Measurements from ENCODE around the gene MYOM1. TPM values are rescaled to one million over a fixed set of nuclear protein-coding genes. Genes with fewer than 3 reads are reported as not detected.
"Not testable (repeated sequence)": the region's sequence is repeated elsewhere in the genome, so short reads cannot be mapped to it uniquely, and the experiment has no call there.

MYOM1 gene
- total RNA-seq, 1 donor from 2014 or later = 878 TPM

DNA sequence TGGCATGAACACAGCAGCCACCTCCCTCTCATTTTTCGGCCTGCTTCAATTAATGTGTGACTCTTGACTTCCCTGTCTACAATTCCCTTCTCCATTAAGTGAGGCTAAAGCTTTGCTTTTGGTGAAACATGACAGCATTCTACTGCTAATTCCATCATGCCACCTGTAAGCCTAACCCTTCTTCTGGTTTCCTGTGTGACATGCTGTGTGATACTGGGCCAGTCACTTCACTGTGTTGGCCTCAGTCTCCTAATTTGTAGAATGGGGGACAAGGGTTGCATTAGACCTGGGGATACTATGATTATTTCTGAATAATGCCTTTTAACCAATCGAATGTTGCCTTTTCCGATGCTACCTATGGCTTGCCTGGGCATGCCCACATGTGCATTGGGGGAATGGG lies 146.4 kb downstream of the MYOM1 start:
- intact Hi-C loops (cut with DNase I); DNase-seq (ENCODE audit: low spot score): not testable (repeated sequence)

DNA sequence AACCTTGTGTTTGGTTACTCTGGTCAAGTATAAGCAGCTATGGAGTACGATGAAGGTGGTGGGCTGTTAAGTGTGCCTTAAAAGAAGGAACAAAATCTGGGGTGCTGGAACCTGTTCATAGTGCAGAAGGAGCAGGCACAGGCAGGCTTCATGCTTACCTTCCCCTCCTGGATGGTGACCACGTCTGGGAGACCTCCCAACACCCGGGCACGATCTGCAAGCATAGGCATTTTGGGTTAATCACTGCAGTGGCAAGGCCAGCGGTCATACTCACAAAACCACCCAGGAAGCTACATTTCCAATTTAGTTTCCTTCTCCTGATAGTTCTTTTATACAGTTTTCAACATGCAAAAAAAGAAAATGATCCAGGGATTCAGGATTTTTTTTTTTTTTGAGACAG lies 148.1 kb downstream of the MYOM1 start:
- intact Hi-C loops (cut with DNase I) = no loop called here

DNA sequence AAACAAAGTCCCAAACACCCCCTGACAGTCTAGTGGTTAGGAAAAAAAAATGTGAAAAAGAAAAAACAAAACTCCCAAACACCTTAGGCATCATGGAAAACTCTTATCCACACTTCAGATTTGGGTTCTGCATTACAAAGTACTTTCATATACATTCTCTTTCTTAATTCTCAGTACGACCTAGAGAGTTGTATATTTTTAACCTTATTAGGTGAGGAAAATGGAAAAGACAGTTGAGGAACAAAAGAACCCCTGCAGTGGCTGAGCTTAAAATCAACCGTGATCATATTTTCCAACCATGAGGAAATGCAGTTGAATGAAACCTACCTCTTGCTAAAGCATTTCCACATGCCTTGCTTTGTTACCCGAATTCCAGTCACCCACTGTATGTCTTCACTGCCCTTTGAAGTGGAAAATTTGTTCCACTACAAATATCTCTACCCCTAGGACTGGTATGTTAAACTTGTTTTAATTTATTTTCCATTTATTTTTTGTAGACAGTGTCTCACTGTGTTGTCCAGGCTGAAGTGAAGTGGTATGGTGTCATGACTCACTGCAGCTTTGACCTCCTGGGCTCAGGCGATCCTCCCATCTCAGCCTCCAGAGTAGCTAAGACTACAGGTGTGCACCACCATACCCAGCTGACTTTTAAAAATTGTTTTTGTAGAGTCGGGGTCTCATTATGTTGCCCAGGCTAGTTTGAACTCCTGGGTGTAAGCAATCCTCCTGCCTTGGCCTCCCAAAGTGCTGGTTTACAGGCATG lies 149.9 kb downstream of the MYOM1 start:
- DNase-seq (ENCODE audit: low spot score) = no peak
- intact Hi-C loops (cut with DNase I) = no loop called here

More for the DNA sequence above, 148.1 kb downstream of the MYOM1 start:
- DNase-seq (ENCODE audit: low spot score) = no peak

DNA sequence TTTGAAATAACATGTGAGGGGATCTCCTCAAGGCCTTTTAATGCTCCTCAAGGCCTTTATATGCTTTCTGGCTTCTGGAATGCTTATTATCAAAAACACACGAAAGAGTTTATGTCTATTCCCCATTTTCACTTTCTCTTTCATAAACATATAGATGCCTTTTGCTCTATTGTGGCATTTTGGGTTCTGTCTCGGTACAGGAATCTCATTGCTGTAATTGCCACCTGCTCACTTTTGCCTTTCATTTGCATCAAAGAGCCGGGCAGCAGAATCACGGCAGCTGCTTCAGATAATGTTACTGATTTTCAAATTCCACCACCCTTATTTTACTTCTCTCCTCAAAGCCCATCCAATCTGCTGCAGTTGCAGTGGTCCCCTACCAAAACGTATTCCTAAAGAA lies 152.0 kb downstream of the MYOM1 start:
- intact Hi-C loops (cut with DNase I) = no loop called here
- no peak for DNase-seq (ENCODE audit: low spot score)

DNA sequence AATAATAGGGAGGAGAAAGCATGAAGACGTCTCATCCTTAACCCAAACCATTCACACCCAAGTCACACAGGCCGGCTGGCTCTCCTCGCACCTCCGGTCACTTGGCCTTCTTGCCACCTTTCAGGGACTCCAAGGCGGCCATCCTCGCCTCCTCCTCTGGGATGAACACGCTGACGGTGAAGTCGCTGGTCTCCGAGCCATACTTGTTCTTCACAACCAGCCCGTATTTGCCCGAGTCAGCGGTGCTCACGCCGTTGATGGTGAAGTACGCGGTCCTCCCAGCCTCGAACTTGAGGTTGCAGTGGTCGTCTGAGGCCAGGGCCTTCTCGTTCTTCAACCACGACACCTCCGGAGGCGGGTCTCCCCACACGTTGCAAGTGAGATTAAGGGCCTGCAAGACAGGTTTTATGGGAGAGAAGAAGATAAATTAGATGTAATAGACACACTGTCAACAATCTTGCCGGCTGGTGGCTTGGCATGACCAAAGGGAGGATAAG lies 152.6 kb downstream of the MYOM1 start:
- DNase-seq (ENCODE audit: low spot score) = no peak
- intact Hi-C loops (cut with DNase I) = no loop called here

DNA sequence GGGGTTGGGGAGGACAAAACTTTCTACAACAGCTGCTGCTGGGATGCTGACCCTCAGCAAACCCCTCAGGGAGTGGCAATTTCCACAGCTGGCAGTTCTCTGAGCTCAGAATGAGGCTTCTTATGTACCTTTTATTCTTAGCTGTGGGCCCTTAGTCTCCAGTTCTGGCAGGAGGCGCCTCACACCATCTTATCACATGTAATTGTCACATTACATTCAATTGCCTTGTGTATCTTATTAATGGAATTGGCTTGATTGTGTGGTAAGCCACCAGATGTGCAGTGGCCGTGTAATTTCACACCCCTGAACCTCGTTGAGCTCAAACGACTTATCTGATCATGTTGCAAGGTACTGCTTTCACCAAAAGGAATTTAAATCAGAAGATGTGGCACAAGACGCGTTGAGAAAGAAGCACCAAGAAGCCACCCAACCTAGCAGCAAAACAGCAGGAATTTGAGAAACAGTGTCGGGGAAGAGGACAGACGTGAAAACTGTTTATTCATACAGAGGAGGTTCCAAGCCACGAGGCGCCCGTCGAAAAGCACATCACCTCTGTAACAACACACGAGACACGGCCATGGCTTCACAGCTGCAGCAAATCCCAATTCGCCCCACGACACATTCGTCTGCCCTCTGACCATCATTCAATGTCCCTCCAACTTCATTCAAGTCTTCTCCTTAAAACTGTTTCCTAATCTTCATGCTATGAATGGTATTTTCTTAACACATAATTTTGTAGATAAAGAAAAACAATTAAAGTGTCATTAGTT lies 153.2 kb downstream of the MYOM1 start:
- DNase-seq (ENCODE audit: low spot score) = no peak
- intact Hi-C loops (cut with DNase I) = no loop called here

DNA sequence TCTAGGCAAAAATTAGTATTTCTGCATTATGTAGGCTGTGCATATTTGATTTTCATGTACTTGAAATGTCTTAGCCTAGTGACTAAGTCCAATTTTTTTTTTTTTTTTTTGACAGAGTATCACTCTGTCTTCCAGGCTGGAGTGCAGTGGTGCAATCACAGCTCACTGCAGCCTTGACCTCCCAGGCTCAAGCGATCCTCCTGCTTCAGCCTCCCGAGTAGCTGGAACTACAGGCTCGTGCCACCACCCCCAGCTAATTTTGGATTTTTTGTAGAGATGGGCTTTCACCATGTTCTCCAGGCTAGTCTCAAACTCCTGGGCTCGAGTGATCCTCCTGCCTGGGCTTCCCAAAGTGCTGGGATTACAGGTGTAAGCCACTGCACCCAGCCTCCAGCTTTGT lies 156.0 kb downstream of the MYOM1 start:
- intact Hi-C loops (cut with DNase I) = loop anchor here (1.0 to 5.0 kb wide), 2 partner anchors 51 to 131 kb away; partner anchors contain the start of gene LPIN2
- not testable (repeated sequence) for DNase-seq (ENCODE audit: low spot score)

DNA sequence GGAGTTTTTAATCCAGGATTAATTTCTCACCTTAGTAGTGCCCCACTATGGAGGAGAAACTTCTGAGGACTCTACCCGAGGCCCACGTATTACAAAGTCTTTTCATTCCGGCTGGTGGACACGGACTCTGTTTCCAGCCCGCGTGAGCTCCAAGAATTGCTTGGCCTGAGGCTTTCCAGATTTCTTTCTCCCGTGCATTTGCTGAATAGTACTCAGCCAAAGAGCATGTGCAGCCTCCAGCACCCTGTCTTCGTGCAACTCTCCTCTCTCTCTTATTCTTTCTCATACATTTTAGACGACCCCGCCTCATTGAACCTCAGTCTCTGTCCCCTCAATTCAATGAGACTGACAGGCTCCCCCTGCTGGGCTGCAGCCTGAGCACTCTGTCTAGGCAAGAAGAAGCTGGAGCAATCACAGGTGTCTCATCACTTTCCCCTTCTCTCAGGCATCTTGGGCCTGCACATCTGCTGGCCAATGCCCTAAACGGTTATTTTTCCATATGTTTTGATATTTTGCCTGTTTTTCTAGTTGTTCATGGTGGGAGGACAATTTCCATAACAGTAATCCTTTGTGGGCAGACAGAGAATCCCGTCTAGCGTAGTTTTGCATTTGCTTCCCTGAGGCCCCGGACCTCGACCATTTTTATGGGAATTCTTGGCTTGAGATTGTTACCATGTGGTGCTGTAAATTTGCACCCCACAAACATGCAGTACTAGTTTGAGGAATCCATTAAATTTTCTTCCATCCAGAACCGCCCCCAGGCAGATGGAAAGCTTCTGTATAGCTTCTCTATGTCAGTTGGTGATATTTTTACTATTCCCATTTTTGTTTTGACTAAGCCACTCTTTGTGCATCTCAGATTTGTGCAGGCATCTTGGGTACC lies 156.7 kb downstream of the MYOM1 start:
- intact Hi-C loops (cut with DNase I) = loop anchor here (1.0 to 5.0 kb wide), 2 partner anchors 51 to 131 kb away; partner anchors contain the start of gene LPIN2
- DNase-seq (ENCODE audit: low spot score) = peak; percentile 82

DNA sequence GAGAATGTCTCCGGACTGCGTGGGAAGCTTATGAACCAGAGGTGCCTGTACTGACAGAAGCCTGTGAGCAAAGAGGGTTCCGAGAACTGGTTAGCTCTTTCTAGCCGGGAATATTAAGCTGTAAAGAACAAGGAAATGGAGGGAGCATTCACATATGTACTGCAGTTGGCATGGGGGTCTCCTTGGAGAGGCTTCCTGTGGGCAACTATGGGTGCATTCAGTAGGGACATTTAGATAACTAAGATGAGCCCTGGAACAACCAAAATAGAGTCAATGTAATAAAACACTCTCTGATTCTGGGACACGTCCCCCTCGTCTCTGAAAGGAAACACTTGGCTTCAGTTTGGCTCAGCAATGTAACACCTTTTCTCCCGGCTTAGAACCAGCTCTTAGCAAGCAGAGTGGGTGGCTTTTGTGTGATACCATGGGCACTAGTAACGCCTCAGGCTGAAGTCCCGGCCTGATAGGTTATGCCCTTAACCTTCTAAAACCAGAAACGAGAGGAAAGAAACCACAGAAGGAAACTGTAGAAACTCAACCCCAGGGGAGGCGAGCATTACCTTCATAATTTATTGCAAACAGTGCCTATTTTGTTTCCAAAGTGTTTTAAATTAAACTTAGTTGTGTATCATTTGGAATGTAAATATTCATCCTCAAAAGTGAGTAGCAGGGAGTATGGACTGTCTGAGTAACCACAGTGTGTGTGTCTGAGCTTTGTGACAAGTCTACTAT lies 158.0 kb downstream of the MYOM1 start:
- intact Hi-C loops (cut with DNase I) = loop anchor here (5.0 kb wide), 1 partner anchor 49 kb away; the partner anchor contains the start of gene LPIN2
- DNase-seq (ENCODE audit: low spot score) = no peak

DNA sequence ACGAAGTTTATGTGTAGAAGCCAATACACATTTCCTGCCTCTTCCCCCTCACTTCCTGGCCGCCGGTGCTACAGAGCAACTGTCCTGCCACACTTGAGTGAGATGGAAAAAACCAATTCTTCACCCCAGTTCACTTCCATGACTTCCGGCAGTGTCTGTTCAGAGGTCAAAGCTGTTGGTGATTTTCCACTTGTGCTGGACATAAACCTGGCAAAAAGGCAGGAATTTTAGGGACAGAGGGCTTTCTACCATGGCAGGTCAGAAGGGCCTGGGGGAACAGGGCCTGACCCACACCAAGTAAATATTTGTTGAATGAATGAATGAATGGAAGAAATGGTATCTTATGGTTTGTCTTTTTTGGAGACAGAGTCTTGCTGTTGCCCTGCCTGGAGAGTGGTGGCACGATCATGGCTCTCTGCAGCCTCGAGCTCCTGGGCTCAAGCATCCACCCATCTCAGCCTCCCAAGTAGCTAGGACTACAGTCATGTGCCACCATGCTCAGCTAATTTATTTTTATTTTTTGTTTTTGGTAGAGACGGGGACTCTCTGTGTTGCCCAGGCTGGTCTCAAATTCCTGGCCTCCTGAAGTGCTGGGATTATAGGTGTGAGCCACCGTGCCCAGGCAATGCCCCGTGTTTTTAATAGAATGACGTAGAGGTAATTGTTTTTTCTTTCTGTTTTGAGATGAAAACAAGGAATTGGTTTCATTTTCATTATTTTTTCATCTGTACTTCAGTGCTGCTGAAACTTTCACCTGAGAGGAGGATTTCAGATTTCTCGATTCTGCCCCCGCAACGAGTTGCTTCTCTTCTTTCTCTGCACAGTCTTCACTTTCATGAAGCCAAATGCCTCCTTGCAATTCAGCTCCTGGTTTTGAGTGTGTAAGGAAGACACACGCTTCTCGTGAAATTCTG lies 158.8 kb downstream of the MYOM1 start:
- intact Hi-C loops (cut with DNase I) = loop anchor here (5.0 kb wide), 1 partner anchor 49 kb away; the partner anchor contains the start of gene LPIN2
- DNase-seq (ENCODE audit: low spot score) = no peak

DNA sequence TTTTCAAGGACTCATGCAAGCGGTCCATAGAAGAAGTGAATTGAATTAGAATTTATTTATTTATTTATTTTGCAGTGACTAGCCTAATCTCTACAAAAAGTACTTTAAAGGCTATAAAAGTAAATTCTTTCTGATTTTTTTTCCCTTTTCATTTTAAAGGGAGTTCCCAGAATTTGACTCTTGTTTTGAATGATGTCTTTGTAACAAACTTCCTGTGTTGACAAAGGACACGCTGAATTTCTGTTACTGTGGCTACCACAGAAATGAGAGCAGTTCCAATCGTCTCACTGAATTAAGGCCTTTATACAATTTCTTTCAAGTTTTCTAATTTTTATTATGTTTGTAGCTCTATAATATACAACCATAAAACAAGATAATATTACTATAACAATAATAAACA lies 160.5 kb downstream of the MYOM1 start:
- no peak for DNase-seq (ENCODE audit: low spot score)
- intact Hi-C loops (cut with DNase I) = no loop called here

DNA sequence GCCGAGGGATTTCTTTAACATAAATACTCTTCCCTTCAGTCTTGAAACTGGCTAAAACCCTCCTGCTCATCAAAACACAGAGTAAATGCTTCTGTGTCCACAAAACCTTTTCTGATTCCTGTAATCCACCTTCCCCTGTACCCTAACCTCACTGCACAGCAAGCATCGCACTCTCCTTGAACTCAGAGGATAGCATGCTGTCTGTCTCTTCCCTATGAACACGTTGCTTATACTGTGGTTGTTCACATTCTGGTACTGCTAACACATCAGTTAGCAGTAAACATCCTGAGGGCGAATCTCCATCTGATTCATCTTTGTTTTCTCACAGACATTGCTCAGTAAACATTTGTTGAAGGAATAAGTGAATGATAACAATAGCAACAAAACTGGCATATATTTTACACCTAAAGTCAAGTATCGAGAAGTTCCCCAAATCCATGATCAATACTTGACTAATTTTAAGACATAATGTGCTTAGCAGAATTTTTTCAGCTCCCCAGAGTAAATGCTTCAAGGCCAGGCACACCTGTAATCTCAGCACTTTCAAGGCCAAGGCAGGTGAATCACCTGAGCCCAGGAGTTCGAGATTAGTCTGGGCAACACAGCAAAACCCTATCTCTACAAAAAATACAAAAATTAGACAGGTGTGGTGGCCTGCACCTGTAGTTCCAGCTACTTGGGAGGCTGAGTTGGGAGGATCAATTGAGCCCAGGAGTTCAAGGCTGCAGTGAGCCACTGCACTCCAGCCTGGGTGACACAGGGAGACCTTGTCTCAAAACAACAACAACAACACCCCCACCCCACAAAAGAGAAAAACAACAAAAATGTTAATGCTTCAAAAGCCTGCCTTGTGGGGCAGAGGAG lies 161.2 kb downstream of the MYOM1 start:
- no peak for DNase-seq (ENCODE audit: low spot score)
- intact Hi-C loops (cut with DNase I) = no loop called here

DNA sequence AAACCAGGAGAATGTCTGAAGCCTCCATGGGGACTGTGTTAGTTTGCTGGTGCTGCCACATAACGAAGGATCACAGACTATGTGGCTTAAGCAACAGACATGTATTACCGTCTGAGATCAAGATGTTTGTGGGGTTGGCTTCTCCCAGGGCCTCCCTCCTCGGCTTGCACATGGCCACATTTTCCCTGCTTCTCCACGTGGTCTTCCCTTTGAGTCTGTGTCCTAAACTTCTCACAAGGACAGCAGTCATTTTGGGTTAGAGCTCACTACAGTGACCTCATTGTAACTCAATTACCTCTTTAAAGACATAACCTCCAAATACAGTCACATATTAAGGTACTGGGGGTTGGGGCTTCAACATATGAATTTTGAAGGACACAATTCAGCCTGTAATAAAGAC lies 162.2 kb downstream of the MYOM1 start:
- intact Hi-C loops (cut with DNase I) = no loop called here
- no peak for DNase-seq (ENCODE audit: low spot score)

DNA sequence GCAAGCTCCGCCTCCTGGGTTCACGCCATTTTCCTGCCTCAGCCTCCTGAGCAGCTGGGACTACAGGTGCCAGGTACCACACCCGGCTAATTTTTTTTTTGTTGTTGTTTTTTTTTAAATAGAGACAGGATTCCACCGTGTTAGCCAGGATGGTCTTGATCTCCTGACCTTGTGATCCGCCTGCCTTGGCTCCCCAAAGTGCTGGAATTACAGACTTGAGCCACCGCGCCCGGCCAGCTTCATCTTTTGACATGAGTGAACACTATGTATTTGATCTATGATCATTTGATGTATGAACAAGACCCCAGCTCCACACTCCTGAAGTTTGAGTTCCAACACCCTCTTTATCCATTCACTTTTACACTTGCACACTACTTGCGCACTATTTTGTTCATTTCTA lies 163.5 kb downstream of the MYOM1 start:
- intact Hi-C loops (cut with DNase I) = no loop called here
- DNase-seq (ENCODE audit: low spot score) = no peak

DNA sequence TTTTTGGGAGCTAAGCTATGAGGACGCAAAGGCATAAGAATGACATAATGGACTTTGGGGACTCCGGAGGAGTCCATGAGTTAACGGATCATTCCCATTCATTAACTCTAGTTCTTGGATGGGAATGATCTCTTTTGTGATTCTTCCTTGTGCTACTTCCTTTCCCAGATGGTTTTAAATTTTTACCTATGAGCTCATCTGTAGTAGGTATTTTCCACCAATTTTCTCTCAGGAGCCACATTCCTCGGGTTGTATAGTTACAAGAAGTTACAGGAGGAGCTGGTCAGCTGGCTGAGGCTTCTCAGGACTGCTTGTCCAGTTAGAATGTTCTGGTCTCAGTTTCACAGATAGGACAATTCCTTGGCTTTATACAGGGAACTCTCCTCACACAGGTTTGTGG lies 164.0 kb downstream of the MYOM1 start:
- DNase-seq (ENCODE audit: low spot score) = no peak
- intact Hi-C loops (cut with DNase I) = no loop called here

DNA sequence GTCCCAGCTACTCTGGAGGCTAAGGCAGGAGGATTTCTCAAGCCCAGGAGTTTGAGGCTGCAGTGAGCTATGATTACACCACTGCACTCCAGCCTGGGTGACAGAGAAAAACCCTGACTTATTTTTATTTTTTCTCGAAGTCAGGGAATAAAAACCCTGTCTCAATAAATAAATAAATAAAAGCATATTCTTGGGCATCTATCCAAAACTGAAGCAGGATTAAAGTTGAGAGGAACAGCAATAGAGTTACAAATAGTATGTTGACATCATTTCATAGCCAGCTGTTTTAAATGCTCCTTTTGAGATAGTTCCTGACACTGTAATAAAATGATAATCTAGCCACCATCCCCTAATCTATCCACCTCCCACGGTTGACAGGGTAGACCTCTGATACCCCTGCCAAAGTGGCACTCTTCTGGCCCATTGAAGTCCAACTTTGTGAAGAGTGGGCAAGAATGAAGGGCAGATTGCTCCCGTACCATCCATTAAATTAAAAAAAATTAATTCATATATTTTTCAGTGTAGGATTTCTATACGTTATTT lies 164.5 kb downstream of the MYOM1 start:
- DNase-seq (ENCODE audit: low spot score) = no peak
- intact Hi-C loops (cut with DNase I) = no loop called here

DNA sequence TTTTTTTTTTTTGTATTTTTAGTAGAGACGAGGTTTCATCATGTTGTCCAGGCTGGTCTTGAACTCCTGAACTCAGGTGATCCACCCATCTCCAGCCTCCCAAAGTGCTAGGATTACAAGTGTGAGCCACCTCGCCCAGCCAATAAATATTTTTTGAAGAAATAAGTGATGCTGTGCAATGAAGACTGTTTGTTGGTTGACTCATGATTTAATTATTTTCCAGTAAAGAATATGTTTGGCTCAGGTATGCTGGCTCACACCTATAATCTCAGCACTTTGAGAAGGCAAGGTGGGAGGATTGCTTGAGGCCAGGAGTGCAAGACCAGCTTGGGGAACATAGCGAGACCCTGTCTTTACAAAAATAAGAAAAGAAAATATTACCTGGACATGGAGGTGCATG lies 165.0 kb downstream of the MYOM1 start:
- intact Hi-C loops (cut with DNase I) = no loop called here
- DNase-seq (ENCODE audit: low spot score) = no peak
